OCI-LY1 (cell line): Measurements from ENCODE around the gene GYPA.

Experiments
- H2AFZ ChIP-seq: fragments of 200-600 bp; sonication (generic), shearing (Covaris generic); 2 replicates; pipeline ENCODE4 v1.6.0; 2014; ENCODE audit warnings: antibody characterized with exemption, mild to moderate bottlenecking, low read length
- H3F3A ChIP-seq: fragments of 200-600 bp; sonication (generic), shearing (Covaris generic); 2 replicates; pipeline ENCODE4 v1.6.0; 2014; ENCODE audit warnings: mild to moderate bottlenecking, antibody characterized with exemption, low read length, moderate library complexity; ENCODE audit not compliant: insufficient read depth
- H3K27ac ChIP-seq: fragments of 200-600 bp; sonication (generic); 2 replicates; pipeline ENCODE4 v1.5.1; 2014; ENCODE audit warnings: low read length, mixed run types, mild to moderate bottlenecking, low read depth; ENCODE audit not compliant: poor library complexity, severe bottlenecking
- H3K27me3 ChIP-seq: fragments of 200-600 bp; sonication (generic); 2 replicates; pipeline ENCODE4 v1.6.0; 2014; ENCODE audit warnings: antibody characterized with exemption, mild to moderate bottlenecking, low read length, moderate library complexity; ENCODE audit not compliant: insufficient read depth
- H3K36me3 ChIP-seq: fragments of 200-600 bp; sonication (generic); 2 replicates; pipeline ENCODE4 v1.6.1; 2014; ENCODE audit warnings: mild to moderate bottlenecking, antibody characterized with exemption, low read length, moderate library complexity, mixed read lengths; ENCODE audit not compliant: insufficient read depth
- H3K4me1 ChIP-seq: fragments of 200-600 bp; sonication (generic); 2 replicates; pipeline ENCODE4 v1.5.1; 2014; ENCODE audit warnings: mild to moderate bottlenecking, low read length, moderate library complexity; ENCODE audit not compliant: insufficient read depth, severe bottlenecking
- H3K4me2 ChIP-seq: fragments of 200-600 bp; sonication (generic), shearing (Covaris generic); 2 replicates; pipeline ENCODE4 v1.6.1; 2014; ENCODE audit warnings: low read length
- H3K4me3 ChIP-seq: fragments of 200-600 bp; sonication (generic); 2 replicates; pipeline ENCODE4 v1.5.1; 2014; ENCODE audit warnings: low read length, low read depth, mild to moderate bottlenecking, mixed read lengths; ENCODE audit not compliant: poor library complexity, severe bottlenecking
- H3K79me2 ChIP-seq: fragments of 200-600 bp; shearing (Covaris generic); 2 replicates; pipeline ENCODE4 v1.6.1; 2016; ENCODE audit warnings: mixed run types, low read length, mixed read lengths; ENCODE audit not compliant: insufficient read depth
- H3K9ac ChIP-seq: fragments of 200-600 bp; sonication (generic), shearing (Covaris generic); 2 replicates; pipeline ENCODE4 v1.6.1; 2014; ENCODE audit warnings: mild to moderate bottlenecking, low read length, mixed read lengths
- H3K9me2 ChIP-seq: fragments of 200-600 bp; sonication (generic), shearing (Covaris generic); 2 replicates; pipeline ENCODE4 v1.6.1; 2014; ENCODE audit warnings: low read depth, mild to moderate bottlenecking, low read length, mixed read lengths
- H3K9me3 ChIP-seq: fragments of 200-600 bp; shearing (Covaris generic); 2 replicates; pipeline ENCODE4 v1.6.1; 2014; ENCODE audit warnings: low read length, mixed read lengths
- H4K20me1 ChIP-seq: fragments of 200-600 bp; sonication (generic), shearing (Covaris generic); 2 replicates; pipeline ENCODE4 v1.6.0; 2016; ENCODE audit warnings: mild to moderate bottlenecking, low read length; ENCODE audit not compliant: insufficient read depth
- EZH2 ChIP-seq: fragments of 200-600 bp; sonication (generic), shearing (Covaris generic); IDR thresholded peaks from 2 replicates; pipeline ENCODE4 v1.8.0; 2017; ENCODE audit warnings: borderline replicate concordance, mixed run types, mild to moderate bottlenecking, antibody characterized with exemption, low read length, moderate library complexity, mixed read lengths
- TF ChIP-seq, protein P1 (sequence below): fragments of 200-600 bp; sonication (generic), shearing (Covaris generic); IDR thresholded peaks from 2 replicates; pipeline ENCODE4 v1.5.1; 2017; ENCODE audit warnings: mild to moderate bottlenecking, antibody characterized with exemption, low read length, moderate library complexity, mixed read lengths

The GYPA gene

GRCh38 chr4:144183165-144183564, 42.6 kb upstream of the GYPA start:
- no peak overlapping the region for H3K4me3 ChIP-seq
- no peaks in the 10 kb centered on the region for H3K9me3 ChIP-seq
- no peaks in the 10 kb centered on the region for H3K27me3 ChIP-seq
- H3K79me2 ChIP-seq = no peaks in the 10 kb centered on the region
- TF ChIP-seq EZH2 = no peak
- TF ChIP-seq, protein P1, sequence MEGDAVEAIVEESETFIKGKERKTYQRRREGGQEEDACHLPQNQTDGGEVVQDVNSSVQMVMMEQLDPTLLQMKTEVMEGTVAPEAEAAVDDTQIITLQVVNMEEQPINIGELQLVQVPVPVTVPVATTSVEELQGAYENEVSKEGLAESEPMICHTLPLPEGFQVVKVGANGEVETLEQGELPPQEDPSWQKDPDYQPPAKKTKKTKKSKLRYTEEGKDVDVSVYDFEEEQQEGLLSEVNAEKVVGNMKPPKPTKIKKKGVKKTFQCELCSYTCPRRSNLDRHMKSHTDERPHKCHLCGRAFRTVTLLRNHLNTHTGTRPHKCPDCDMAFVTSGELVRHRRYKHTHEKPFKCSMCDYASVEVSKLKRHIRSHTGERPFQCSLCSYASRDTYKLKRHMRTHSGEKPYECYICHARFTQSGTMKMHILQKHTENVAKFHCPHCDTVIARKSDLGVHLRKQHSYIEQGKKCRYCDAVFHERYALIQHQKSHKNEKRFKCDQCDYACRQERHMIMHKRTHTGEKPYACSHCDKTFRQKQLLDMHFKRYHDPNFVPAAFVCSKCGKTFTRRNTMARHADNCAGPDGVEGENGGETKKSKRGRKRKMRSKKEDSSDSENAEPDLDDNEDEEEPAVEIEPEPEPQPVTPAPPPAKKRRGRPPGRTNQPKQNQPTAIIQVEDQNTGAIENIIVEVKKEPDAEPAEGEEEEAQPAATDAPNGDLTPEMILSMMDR = no peak
- no peaks in the 10 kb centered on the region for H3F3A ChIP-seq
- no peaks in the 10 kb centered on the region for H3K9me2 ChIP-seq
- H3K9ac ChIP-seq = no peak overlapping the region
- H3K27ac ChIP-seq = no peak overlapping the region
- no peaks in the 10 kb centered on the region for H3K4me1 ChIP-seq
- H3K36me3 ChIP-seq = no peaks in the 10 kb centered on the region
- H2AFZ ChIP-seq = no peak overlapping the region
- H3K4me2 ChIP-seq = no peak overlapping the region
- H4K20me1 ChIP-seq = no peaks in the 10 kb centered on the region

GRCh38 chr4:144181391-144181790, 40.9 kb upstream of the GYPA start:
- H3K79me2 ChIP-seq = no peaks in the 10 kb centered on the region
- H3K9me3 ChIP-seq = no peaks in the 10 kb centered on the region
- H4K20me1 ChIP-seq = no peaks in the 10 kb centered on the region
- no peaks in the 10 kb centered on the region for H3F3A ChIP-seq
- H3K4me2 ChIP-seq = no peak overlapping the region
- TF ChIP-seq, protein P1 = no peak
- TF ChIP-seq EZH2 = no peak
- no peaks in the 10 kb centered on the region for H3K27me3 ChIP-seq
- no peak overlapping the region for H3K27ac ChIP-seq
- no peak overlapping the region for H2AFZ ChIP-seq
- no peak overlapping the region for H3K4me3 ChIP-seq
- H3K4me1 ChIP-seq = no peaks in the 10 kb centered on the region
- no peaks in the 10 kb centered on the region for H3K36me3 ChIP-seq
- no peaks in the 10 kb centered on the region for H3K9me2 ChIP-seq
- no peak overlapping the region for H3K9ac ChIP-seq

DNA sequence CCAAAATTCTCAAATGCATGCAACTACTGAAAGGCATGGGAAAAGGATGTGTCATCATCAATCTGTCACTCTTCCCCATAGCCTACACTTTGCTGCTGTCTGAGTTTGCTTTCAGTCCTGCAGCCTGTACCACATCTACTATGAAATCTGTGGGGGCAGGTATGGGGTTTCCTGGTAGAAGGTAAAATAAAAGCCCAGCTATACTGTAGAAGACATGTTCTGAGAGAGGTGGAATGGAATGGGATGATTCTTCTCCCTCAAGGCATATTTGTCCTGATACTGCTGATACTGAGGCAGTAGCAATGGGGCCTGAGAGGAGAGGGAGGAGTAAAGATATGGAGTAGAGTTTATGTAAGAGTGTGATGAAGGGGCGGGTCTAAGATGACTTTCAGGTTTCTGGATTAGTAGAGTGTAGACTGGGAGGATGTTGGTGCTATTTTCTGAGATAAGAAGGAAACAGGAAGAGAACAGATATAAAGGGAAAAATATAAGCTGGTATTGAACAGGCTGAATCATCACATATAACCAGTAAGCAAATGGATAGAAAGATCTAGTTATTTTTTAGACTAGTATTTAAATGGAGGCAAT, 38.7 kb upstream of the GYPA start:
- Histone ChIP-seq H3K9ac (no peak overlapping the region), H3K9me2 (no peaks in the 10 kb centered on the region), H3K27ac (no peak overlapping the region), H3K79me2 (no peaks in the 10 kb centered on the region), H2AFZ (no peak overlapping the region), H3K36me3 (no peaks in the 10 kb centered on the region), H3K9me3 (no peaks in the 10 kb centered on the region), H4K20me1 (no peaks in the 10 kb centered on the region), H3K27me3 (no peaks in the 10 kb centered on the region), H3F3A (no peaks in the 10 kb centered on the region), H3K4me1 (no peaks in the 10 kb centered on the region), H3K4me3 (no peak overlapping the region), H3K4me2 (no peak overlapping the region)
- no peak for TF ChIP-seq EZH2
- TF ChIP-seq, protein P1 = no peak
